HG03066 (cell line): Measurements from ENCODE around the gene NPL.

ENCODE experiments used
- ATAC-seq: cut with Tn5 transposase; IDR thresholded peaks from one replicate; pipeline ENCODE4 v1.9.1; 2021; ENCODE audit warnings: low read depth; ENCODE audit not compliant: unreplicated experiment

NPL gene, protein sequence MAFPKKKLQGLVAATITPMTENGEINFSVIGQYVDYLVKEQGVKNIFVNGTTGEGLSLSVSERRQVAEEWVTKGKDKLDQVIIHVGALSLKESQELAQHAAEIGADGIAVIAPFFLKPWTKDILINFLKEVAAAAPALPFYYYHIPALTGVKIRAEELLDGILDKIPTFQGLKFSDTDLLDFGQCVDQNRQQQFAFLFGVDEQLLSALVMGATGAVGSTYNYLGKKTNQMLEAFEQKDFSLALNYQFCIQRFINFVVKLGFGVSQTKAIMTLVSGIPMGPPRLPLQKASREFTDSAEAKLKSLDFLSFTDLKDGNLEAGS

DNA sequence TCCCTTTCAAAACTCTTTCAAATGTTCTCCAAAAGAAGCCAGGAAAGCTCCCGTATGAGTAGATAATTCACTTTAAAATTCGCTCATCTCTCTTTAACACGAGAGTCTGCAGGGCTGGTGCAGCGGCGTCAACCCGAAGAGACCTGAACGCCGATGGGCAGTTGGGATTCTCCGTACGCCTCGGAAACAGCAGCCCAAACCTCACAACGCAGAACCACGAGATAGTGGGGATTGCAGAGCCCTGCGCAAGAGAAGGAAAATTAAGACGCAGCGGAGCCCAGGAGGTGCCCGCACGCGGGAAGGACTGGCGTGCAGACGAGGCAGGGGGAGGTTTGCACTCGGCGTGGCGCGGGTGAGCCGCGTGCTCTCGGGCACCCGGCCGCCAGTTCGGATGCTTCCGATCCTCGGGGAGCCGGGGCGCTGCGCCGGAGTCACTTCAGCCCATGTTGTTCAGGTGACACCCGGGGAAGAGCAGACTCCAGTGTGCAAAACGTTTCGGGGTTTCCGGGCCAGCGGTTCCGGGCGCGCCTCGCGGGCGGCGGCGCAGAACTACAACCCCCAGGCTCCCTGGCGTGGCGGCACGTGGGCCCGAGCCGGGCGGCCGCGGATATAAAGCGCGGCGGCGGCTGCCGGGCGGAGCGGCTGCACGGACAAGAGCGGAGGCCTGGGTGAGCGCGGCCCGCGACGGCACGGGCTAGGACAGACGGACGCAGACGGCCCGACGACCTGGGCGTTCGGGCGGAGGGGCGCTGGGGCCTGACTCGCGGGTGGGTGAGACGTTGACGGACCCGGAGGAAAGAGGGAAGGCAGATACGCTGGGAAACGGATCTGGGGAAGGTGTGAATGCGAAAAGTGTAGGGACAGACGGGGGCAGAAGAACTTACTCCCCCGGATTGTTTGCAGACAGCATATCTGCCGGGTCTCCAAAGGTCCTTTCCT lies at the start of gene NPL:
Gene NPL, plus strand, starts transcription at position 636 of the 939 bp plus-strand sequence. CDS start 4,599 bp downstream, outside the sequence.
- peak; percentile 94 for ATAC-seq

DNA sequence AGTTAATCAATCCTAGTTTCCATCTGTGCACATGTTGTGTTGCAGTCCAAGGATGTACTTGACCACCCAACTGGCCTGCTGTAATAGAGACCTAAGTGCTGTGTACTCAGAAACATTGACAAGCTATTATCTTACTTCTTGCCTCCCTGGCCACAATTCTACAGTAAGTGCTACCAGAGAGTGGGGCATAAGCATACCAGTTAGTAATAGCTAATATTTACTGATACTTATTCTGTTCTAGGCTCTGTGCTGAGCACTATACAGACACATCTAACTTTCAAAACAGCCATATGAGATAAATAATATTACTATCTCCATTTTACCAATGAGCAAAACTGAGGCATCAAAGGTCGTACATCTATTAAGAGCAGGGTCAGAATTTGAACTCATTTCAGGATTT lies 49.5 kb upstream of the NPL start:
- ATAC-seq: no peak

DNA sequence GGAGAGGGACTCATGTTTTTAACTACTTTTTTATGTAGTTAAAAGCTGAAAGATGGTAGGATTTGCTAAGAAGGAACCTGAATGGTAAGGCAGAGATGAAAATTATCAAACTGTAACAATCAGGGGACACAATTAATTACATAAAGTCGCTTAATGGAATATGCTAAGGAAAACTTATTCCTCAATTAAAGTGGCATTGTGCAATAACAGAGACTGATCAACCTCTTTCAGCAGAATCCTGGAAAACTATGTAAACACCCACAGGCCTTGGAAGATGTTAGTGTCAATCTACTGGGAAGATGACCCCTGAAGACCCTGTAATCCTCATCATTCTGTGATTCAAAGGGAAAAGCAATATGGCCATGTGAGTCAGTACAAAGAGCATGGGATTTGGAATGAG lies 46.8 kb upstream of the NPL start:
- no peak for ATAC-seq

DNA sequence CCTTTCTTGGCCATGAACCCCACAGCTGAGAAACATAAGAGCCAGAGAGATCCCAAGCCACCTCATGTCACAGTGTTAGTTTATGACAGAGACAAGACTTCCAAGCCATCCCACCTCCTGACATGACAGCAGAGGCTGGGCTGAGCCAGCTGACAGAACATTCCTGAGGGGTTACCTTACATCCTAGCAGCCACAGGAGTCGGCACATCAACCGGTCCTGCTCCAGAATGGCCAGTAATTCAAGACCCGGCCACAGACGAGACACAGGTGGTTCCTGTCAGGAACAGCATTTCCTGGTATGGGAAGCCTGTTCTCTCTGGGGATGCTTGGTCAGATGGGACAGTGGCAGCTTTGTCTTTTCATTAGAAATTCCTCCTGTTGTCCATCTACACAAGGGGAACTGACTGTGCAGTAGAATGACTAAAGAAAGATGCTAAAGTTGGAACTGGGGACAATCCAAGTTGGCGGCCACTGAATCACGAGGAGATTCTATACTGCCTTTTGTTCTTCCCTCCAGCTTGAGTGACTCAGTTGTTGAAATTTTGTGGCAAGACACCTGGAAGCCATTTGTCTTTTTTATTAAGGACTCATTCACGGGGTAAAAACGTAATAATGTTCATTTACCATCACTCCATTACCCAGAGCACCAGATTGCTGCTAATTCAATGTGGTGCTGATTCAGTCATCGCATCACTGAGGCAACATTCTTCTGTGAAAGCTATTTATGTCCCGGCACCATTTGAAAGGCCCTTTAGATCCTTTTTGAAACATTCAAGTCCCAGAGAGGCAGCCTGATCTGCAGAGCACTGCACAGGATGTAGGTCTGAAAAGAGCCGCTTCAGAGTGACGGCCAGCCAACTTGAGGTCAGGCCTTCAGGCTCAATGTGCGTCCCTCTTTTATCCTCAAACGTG lies 37.2 kb upstream of the NPL start:
- ATAC-seq: no peak

DNA sequence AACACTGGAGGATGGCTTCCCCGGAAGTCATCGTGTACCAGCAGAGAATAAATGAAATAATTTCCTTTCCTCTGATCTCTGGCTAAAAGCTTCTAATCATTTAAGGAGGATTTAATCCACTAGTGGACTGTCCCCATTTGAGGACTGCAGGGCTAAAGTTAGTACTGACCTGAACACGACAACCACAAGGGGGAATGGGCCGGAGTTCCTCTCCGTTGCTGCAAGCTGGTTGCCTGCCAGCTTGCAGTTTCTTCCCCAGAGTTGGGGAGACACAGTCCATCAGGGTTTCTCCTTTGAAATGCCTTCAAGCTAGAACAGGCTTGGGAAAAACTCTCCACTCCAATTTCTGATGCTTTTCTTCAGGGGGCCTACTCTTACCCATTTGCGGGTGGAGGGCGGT lies 35.5 kb upstream of the NPL start:
- ATAC-seq: no peak

DNA sequence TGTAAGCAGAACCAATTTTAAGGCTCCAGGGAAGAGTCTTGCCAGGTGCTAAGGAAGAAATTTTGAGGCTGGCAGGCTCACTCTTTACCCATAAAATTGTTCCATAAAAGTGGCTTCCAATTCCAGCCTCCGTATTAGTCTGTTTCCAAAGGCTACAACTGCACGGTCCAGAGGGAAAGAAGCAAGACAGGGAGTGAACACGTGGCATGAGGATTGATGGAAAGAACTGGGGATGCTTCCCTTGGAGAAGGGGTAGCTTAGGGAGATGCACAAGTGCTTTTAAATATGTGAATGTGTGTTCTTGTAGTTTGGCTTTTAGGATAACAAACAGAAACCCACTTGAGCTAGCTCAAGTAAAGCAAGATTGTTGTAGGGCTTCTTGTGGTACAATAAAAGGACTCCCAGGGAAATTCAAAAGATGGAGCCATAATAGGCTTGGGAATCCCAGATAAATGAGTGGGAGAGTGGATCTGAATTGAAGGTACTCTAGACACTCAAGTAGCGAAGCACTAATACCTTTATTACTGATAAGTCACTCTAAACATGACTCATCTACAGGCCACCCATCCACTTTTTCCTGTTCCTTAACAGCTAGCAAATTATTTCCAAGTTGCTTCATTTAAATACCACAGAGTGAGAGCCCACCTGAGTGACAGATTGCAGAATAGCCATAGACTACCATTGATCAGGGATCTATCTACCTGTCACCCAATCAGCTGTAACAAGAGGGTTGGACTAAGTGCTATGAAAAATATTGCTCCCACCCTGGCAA lies 34.8 kb upstream of the NPL start:
- ATAC-seq: no peak

DNA sequence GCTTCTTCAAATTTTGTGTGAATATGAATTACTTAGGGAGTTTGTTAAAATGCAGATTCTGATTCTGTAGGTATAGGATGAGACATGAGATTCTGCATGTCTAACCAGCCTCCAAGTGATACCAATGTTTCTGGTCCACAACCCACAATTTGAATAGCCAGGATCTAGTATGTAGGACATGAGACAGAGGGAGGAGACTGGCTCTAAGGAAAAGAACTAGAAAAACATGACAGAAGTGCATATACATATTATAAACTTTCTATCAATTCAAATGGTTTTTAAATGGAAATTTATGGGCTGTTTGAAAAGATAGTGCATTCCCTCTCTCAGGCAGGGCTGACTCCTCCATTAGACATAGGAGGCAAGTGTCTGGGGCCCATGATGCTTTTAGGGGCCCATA lies 33.9 kb upstream of the NPL start:
- no peak for ATAC-seq

DNA sequence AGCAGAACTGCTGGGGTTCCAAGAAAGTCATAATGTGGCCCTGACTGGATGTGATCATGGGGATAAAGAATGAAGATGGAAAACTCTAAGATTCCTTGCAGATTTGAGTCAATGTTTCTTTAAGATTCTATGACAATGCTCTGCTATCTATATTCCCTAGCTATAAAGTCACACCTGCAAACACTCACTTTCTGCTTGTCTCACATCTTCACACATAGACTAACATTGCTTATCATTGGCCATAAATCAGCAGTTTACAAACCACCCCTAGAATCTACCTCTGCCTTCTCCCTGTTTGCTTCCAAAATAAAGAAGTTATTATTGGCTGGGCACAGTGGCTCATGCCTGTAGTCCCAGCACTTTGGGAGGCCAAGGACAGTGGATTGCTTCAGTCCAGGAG lies 33.1 kb upstream of the NPL start:
- no peak for ATAC-seq

DNA sequence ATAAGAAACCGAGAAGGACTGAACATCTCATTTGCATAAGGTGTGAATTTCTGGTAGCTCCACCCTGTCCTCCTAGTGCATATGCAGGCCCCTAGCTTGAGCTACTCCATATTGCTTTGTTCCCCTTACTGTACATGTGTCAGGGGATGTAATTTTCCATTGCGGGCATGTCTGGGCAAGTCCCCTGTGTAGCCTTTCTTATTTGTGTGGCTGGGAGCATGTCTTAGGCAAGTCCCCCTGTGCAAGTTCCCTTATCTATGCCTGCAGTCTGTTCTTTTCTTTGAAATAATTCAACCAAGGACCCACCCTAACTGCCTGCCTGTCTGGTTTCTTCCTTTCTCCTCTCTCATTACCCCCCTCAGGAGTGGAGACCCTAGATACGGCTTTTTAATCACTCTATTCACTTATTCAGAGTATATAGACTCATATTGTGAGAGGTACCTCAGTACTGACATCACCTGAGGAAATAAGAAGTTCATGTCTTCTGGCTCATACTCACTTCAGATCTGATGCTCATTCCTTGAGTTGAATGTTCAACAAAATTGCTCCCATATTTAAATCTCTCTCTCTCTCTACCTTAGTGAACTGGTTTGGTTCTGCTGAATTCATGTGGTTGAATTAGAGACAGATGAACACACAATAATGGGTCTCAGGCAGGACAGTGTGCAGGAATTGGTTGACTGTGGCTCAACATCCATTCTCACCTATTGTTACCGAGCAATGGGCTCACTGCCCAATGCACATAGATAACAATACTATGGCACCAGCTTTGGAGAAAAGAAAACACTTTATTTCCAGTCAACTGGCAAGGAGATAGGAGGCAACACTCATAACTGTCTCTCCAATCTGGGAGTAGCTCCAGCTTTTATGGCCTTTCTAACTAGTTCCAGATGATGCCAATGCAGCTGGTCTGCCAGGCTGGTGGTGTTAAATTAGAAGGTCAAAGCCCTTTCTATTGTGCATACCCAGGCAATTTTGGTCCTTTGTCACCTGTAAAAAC lies 27.9 kb upstream of the NPL start:
- ATAC-seq: no peak

DNA sequence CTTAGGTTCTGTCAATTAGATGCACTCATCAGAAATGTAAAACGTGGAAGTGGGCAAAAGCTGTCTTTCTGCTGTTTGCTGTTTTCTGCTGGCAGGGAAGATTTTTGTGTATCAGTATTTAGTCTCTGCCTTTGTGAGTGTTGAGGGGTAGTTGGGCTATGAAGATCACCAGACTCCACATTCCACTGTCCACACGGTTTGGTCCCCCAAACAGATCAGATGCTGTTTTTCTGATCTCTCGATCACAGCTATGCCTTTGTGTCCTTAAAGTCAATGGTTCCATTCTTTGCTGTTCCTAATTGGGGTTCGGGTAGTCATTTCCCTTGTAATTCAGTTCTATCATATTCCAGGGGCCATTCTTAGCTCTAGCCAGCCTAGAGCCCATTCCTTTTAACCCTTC lies 27.0 kb upstream of the NPL start:
- ATAC-seq: no peak

DNA sequence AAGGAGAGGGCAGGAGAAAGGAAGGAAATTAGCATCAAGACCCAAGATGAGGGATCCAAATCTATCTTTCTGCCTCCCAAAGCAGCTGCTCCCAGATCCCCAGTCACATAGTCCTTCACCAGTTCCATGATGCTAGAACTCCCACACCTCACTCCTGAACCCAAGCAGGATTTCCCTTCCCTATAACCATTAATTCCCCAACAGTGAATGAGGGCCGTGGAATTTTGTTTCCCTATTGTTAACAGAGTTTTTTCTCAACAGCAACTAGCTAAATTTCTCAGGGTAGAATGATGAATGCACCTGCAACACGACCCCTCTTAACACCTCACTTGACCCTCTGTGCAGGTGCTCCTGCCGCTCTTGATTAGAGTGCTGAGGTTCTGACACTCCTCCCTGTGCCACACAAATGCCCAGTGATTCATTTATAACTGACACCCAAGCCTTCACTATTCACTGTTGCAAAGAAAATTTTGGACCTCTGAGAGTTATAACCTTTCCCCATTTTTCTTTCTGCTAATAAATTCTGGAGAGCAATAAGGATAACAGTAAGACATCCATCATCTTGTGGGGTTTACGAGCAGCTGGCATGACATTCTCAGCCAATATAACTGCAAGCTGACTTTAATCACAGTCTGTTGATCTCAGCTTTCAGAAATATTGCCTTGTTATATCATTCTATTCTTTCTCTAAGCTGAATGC lies 25.4 kb upstream of the NPL start:
- no peak for ATAC-seq

DNA sequence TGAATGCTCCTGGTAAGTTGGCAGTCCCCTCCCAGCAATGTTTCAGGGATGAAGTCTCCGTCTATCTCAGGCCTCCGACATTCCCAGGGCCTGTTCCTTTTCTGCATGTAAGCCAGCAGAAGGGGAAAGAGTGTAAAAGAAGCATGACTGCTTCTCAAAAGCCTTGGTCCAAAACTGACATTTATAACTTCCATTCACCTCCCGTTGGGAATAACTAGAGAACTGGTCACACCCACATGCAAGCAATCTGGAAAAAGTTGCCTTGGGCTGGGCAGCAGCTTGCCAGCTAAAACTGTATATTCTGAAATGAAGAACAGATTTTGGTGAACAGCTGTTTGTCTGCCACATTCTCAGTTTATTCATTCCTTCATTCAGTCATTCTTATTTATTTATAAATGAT lies 24.2 kb upstream of the NPL start:
- ATAC-seq: no peak

DNA sequence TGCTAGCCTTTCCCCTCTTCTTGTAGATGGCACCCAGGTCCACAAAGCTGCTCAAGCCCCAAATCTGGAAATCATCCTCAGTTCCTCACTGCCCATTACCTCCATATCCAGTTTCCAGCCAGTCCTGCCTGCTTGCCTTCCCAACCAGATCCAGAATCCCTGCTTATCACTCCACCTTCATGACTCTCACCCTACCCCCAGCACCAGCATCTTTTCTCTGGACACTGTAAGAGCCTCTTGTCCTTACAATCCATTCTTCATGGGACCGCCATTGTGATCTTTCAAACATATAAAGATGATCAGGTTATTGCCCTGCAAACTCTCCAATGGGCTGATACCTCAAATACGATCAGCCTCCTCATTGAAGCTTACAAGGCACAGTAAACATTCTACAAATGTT lies 23.5 kb upstream of the NPL start:
- no peak for ATAC-seq

DNA sequence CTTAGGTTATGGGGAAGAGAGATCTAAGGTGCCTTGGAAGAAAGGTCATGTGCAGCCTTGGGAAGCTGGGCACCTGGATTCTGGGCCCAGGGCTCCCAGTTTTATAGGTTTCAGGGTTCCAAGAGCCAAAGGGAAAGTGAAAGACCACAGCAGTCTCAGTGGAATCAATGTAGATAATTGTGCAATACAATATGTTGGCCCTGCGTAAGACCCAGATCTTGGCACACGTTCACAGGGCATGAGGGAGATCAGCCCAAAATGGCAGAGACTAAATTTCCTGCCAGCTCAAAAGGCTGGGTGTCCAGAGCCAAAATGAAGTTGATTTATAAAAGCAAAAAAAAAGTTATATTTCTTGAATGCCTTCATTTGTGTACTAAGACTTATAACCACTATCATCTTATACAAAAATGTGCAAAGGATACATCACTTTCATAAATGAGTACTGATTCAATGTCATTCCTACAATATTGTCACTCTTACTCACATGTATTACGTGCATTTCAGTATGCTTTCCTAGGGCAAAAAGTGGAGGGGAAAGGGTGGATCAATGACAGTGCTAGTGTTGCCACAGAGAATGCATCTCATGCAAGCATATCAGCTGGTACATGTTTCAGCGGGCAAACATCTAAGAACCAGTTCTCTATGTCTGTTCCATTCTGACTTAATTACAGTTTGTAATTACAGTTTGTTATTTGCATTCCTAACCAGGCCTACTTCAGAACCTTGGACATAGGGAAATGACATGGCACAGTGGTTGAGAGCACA lies 22.5 kb upstream of the NPL start:
- no peak for ATAC-seq

DNA sequence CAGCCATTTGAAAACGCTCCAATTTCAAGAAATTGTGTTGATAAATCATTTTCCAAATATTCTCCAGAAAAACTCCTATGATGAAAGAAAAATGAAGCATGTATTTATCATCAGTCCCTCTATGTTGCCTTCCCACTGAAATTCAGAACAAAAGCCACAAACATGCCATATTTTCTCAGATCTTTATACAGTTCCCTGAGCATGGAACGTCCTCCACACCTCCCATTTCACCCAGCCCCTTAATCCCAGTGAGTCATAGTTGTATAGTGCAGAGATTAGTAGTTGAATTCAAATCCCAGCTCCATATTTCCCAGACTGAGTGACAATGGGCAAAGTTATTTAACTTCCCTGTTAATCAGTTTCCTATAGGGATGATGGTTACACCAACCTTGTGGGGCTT lies 20.6 kb upstream of the NPL start:
- no peak for ATAC-seq

DNA sequence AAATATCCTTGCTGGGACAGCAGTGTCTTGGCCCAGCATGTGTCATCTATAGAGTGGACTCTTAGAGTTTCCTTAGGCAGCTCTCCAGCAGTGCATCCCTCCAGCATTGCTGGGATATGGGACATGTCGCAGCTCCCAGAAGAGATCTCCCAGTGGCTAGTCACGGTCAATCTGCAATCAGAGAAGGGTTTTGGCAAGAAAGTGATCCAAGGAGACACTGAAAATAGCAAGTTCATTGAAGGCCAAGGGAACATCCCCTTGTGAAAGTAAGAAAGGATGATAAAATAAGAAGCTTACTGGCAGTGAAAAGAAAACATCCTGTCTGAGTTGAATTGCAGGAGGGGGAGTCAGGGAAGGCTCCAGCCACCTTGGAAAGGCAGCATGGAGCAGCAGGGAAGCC lies 19.3 kb upstream of the NPL start:
- no peak for ATAC-seq

DNA sequence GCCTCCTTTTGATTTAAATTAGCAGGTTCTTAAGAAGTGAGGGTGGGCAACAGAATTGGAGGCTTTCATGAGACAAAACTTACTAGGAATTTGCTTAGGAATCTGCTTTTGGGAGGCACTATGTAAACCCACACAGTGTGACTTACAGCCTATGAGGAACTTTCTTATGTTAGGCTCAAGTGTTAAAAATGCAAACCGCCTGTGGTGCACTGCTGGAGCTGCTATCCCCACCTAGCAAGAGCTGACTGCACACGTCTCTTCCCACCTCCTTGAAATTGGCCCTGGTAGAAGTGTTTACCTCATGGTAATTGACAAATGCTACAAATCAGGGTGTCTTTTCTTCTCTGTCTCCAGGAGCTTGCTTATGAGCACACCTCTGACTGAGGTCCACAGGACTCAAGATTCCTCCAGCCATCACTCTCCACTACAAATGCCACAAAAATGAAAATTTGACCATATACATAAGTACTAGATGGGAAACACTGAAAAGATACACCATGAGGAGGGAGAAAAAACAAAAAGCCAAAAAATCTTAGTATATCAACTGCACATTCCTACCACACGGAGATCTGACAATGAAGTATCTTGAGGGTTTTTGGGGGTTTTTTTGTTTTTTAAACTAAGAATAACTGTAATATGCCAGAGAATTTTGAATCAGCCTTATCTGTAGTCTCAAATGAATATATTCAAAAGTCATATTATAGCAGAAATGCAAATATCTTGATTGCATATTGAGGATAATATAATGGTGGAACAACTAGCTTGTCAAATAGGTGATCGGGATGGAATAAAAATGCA lies 18.2 kb upstream of the NPL start:
- ATAC-seq: no peak
